HG03439 (cell line): ENCODE results near the gene GPR153.
"Not testable (repeated sequence)": the region's sequence is repeated elsewhere in the genome, so short reads cannot be mapped to it uniquely, and the experiment has no call there.

Experiments
- ATAC-seq: cut with Tn5 transposase; IDR thresholded peaks from one replicate; pipeline ENCODE4 v1.9.1; 2021; ENCODE audit warnings: mild to moderate bottlenecking, moderate library complexity; ENCODE audit not compliant: unreplicated experiment

The GPR153 gene

GRCh38 chr1:6237093-6237492 lies 23.8 kb downstream of the GPR153 start:
- ATAC-seq: no peak

DNA sequence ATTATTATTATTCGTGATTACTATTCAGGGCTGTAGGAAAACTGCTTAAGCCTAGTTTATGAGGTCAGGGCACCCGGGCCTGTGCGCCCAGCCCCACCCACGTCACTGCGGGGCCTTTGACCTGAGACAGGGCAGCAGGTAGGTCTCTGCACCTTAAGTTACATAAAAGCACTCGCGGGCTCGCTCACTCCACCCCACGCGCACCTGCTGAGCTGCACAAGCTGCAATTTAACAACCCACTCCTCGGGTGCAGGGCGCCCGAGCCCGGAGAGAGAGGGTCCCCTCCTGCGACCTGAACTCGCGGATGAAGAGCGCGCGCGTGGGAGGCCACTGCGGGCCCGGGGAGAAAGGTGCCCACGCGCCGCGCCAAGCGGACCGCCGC lies 25.6 kb downstream of the GPR153 start:
- peak; percentile 11 for ATAC-seq

DNA sequence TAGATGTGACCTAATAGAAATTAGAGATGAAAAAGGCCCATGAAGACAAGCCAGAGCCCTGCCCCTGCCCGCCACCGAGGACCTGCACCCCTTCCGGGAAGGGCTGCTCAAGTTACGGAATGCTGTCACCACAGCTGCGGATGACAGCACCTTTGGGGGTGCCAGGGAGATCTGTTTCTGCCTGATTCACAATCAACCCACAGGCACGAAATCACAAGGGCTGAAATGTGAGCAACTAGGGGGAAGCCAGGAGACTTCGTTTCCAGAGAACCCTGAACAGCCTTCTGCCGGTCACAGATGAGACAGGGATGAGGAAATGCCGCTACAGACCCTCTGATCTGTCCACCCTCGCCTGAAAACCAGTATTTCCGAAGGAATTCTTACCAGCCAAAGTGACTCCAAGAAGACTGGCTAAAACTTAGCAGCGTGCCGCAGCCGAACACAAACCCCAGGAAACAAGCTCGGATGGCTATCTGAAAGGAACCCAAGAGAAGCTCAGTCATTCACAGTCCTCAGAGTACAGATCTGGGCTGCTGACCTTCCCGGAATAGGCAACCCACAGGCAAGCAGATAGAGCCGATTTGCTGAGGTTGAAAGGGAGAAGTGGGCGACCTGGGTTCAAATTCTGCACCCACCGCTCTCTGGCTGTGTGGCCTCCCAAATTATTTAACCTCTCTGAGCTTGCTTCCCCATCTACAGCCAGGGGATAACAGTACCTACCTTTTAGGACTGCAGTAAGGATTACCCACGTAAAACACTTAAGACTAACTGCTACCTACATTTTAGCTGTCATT lies 26.2 kb downstream of the GPR153 start:
- no peak for ATAC-seq

DNA sequence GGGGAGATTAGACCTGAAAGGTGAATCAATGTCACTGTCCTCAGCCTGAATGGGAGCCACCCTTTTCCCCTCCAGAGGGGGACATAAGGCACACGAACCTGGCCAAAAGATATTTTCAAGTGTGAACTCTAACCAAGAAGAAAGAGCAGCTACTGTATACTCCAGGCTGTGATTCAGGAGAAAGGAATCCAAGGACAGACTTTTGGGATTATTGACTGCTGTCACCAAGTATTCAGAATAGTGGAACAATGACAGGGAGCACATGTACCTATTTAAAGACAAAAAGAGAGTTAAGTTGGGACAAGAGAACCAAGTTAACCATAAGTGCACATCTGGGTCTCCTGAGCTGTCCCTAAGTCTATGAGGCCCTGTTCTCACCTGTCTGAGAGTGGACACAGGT lies 27.5 kb downstream of the GPR153 start:
- no peak for ATAC-seq

- no peak for ATAC-seq
Measured at GRCh38 chr1:6225651-6226050, 35.2 kb downstream of the GPR153 start.

DNA sequence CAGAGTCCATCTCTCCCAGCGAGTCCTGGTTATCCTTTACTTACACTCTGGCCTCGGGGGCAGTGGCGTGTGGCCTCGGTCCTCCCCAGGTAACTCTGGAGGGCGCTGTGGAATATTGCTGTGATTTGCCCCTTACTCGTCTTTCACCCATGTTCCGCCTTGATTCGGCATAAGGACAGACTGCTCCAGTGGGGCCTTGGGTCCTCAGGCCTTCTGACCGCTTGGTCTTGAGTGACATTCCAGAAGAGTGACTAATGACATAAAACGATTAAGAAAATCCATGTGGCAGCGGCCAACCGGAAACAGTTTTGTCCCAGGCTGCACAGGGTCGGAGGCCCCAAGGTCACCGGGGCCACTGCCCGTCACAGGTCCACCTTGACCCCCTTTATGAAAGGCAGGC lies 36.2 kb downstream of the GPR153 start:
- ATAC-seq: no peak

GRCh38 chr1:6223617-6224016 lies 37.3 kb downstream of the GPR153 start:
- ATAC-seq: no peak

GRCh38 chr1:6222636-6223035 lies 38.3 kb downstream of the GPR153 start:
- no peak for ATAC-seq

GRCh38 chr1:6221210-6221784 lies 39.6 kb downstream of the GPR153 start:
- no peak for ATAC-seq

DNA sequence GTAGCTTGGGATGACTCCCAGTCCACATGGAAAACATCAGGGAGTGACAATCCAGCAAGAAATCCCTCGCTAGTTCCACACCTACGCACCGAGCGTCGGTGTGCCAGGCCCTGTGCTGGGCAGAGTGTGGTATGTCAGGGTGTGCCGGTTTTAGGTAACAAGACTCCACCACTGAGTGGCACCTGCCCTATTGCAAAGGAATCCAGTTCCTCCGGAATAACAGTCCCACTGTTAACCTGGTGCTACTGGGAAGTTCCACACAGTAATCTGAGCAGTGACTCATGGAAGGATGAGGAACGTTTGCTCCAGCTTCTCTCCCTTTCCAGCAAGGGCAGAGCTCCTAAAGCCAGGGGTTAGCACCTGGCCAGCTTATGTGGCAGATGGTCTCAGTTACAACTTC lies 40.7 kb downstream of the GPR153 start:
- no peak for ATAC-seq

DNA sequence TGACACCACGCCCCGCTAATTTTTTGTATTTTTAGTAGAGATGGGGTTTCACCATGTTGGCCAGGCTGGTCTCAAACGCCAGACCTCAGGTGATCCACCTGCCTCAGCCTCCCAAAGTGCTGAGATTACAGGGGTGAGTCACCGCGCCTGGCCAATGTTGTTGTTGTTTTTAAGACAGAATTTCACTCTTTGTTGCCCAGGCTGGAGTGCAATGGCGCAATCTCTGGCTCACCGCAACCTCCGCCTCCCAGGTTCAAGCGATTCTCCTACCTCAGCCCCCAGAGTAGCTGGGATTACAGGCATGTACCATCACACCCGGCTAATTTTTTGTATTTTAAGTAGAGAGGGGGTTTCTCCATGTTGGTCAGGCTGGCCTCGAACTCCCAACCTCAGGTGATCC lies 41.3 kb downstream of the GPR153 start:
- not testable (repeated sequence) for ATAC-seq

GRCh38 chr1:6218375-6219164 lies 42.3 kb downstream of the GPR153 start:
- ATAC-seq: no peak

DNA sequence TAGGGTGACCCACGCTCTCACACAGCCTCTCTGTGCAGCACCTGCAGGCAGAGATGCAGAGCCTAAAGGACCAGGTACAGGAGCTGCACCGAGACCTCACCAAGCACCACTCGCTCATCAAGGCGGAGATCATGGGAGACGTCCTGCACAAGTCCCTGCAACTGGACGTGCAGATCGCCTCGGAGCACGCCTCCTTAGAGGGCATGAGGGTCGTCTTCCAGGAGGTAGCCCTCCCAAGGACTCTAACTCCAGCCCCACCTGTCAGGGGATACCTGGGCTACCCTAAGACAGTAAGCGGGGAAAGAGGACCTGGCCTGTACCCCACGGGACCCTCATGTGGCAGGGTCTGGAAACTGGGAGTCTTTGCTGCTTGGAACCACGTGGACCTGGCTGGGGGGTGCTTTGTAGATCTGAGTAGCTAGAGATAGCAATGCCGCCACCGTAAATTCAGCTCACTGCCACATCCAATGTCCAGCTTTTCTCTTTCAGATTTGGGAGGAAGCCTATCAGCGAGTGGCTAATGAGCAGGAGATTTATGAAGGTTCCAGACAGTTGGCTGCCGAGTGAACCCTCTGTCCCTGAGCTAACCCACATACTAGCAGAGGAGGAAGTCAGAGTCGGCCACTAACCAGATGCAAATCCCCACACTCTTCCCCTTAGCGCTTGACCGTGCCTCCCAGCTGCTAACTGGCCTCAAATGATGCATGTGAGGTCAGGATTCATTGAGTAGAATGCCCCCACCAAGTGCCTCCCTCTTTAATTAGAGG lies 48.5 kb downstream of the GPR153 start:
- no peak for ATAC-seq

- no peak for ATAC-seq
Measured at GRCh38 chr1:6211731-6212130, 49.2 kb downstream of the GPR153 start.

DNA sequence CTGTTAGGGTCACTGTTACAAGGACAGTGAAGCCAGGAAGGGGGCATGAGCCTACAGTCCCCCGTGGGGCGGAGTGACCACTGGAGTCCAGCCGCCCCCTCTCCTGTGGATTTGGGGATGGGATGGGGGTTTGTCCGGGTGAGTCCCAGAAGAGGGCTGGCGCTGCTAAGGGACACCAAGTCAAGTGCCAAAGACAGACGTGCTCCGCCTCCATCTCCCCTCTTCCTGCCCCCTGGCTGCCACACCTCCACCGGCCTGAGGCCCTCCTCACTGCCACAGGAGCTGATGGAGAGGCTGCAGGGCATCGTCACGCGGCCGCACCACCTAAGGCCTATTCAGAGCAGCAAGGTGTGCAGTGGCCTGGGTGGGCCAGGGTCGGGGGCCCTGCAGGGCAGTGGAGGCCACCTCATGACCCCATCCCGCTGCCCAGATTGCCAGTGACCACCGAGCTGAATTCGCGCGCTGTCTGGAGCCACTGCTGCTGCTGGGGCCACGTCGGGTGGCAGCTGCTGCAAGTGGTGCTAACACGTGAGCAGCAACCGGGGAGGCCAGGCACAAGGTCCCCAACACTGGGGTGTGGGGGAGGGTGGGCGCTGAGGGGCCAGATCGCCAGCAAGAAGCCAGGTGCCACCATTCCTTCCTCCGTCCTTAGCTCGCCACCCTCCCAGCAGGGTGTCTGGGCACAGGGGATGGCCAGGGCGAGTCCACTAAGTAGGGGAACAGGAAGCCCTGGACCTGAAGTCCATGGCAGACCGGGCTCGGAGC lies 50.1 kb downstream of the GPR153 start:
- no peak for ATAC-seq

DNA sequence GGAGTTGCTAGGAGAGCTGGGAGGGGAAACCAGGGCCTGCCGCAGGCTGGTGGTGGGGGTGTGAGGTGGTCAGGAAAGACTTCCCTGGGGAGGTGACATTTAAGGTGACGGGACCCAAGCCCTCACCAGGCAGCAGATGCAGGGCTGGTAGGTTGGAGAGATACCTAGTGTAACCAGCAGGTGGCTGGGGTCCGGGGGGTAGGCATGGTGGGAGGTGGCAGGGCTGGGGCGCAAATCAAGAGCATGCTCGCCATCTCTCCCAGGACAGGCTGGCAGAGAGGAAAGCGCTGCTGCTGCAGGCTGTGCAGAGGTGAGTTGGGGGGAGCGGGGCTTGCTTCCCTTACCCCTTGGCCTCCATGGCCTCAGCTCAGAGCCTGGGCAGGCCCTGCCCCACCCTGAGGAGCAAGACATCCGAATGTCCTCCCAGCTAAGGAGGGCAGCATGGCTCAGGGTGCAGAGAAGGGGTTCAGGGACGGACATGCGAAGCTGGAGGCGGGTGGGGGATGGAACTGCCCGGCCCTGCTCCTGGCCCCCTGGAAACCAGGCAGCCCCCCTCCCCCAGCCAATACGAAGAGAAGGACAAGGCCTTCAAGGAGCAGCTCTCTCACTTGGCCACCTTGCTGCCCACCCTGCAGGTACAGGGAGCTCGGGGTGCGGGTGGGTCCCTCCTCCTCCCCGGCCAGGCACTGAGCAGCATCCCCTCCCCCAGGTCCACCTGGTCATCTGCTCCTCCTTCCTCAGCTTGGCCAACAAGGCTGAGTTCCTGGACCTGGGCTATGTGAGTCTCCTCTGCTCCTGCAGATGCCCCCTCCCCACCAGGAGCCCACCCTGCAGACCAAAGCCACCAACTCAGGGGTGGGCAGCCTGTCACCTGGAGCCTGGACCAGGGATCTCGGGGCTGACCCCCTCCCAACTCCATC lies 51.0 kb downstream of the GPR153 start:
- ATAC-seq: no peak

- no peak for ATAC-seq
Measured at GRCh38 chr1:6208723-6209660, 51.9 kb downstream of the GPR153 start.

DNA sequence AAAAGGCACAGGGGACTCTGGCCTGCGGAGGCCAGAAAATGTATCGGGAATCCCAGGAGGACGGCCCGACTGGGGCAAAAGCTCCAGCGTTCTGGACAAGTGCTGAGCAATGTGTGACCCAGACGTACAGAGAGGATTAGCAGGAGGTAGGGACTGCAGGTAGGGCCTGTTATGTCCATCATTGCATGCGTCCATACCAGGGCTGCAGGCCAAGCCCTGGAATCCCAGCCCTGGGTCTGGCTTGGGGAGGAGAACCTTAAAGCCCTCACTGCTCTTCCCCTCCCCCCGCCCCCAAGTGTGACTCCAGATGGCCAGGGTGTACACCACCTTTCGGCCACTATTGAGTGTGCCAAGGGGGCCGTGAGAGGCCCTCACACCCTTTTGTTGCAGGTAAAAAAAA lies 53.0 kb downstream of the GPR153 start:
- no peak for ATAC-seq
